Measurements from ENCODE around the gene COL5A1. TPM values are rescaled to one million over a fixed set of nuclear protein-coding genes. Genes with fewer than 3 reads are reported as not detected.

The COL5A1 gene
- total RNA-seq, 1 experiment from 2014 or later: 9.5 TPM

GRCh38 chr9:134785325-134786108, 143.9 kb downstream of the COL5A1 start:
- Histone ChIP-seq H3K23me2 (ENCODE audit: insufficient read length, low read depth, low read length, poor library complexity, severe bottlenecking) (no peaks in the 10 kb centered on the region), H2BK20ac (ENCODE audit: low read depth, low read length, poor library complexity, severe bottlenecking) (no peak overlapping the region), H2BK15ac (ENCODE audit: low read depth, low read length) (no peak overlapping the region), H3K4me1 (ENCODE audit: insufficient read depth, low read length) (no peaks in the 10 kb centered on the region; the same call in 1 of the 2 replicates), H3T11ph (ENCODE audit: low read length) (no peak overlapping the region), H3K27ac (ENCODE audit: insufficient read length, low read depth, low read length) (no peak overlapping the region), H3K79me1 (ENCODE audit: insufficient read depth, low read depth, low read length, poor library complexity, severe bottlenecking) (no peaks in the 10 kb centered on the region), H3K23ac (ENCODE audit: insufficient read length, low read depth, low read length) (no peak overlapping the region), H2BK12ac (ENCODE audit: insufficient read length, low read depth, low read length) (no peak overlapping the region), H3K18ac (ENCODE audit: insufficient read length, low read depth, low read length) (no peak overlapping the region), H3K79me2 (ENCODE audit: insufficient read depth, low read length) (no peaks in the 10 kb centered on the region), H4K20me1 (ENCODE audit: control insufficient read depth, insufficient read depth, insufficient read length) (no peaks in the 10 kb centered on the region), H4K5ac (ENCODE audit: insufficient read length, low read depth, low read length) (no peak overlapping the region), H4K91ac (ENCODE audit: insufficient read length, low read depth, low read length) (no peak overlapping the region), H3K4ac (ENCODE audit: low read depth, low read length) (no peak overlapping the region), H2BK5ac (ENCODE audit: insufficient read length, low read length) (no peak overlapping the region), H3K9ac (ENCODE audit: extremely low read depth, insufficient read length, low read length) (no peak overlapping the region), H3K56ac (ENCODE audit: insufficient read length, low read depth, low read length) (no peak overlapping the region), H3K27me3 (ENCODE audit: insufficient read depth, low read length) (no peaks in the 10 kb centered on the region), H3K14ac (ENCODE audit: insufficient read depth, low read length) (no peak overlapping the region), H3K9me3 (ENCODE audit: control insufficient read depth, low read depth, low read length) (no peaks in the 10 kb centered on the region), H2BK120ac (ENCODE audit: low read depth, low read length, poor library complexity, severe bottlenecking) (no peak overlapping the region), H4K8ac (replicated peaks; ENCODE audit: insufficient read length, low read depth, low read length) (no peak overlapping the region), H2AK5ac (ENCODE audit: insufficient read length, low read length) (no peak overlapping the region), H2AFZ (ENCODE audit: low read length) (no peak overlapping the region), H3K4me2 (ENCODE audit: insufficient read depth, insufficient read length, low read length) (no peak overlapping the region)
- no peaks in the 10 kb centered on the region; the same call in 1 of the 2 replicates for H3K27me3 Mint-ChIP-seq (ENCODE audit: low read depth)
- no peak overlapping the region for H3K4me3 Mint-ChIP-seq
- H3K9me3 Mint-ChIP-seq: no peaks in the 10 kb centered on the region
- H3K27ac Mint-ChIP-seq: no peak overlapping the region
- DNase-seq: no peak
- H3K4me1 Mint-ChIP-seq: peaks cover 20 to 31% of the 10 kb centered on the region in 2 experiments
- H3K36me3 Mint-ChIP-seq (ENCODE audit: insufficient read depth in 1 of 3, low read depth in 3 of 3): no peaks in the 10 kb centered on the region
- TF ChIP-seq CTCF (conservative IDR thresholded peaks at IDR 0.05): no peak
- no CpG with 5 or more reads among the region's 23 CpGs for WGBS (ENCODE audit: extremely low coverage, insufficient read length, low lambda C conversion rate)
